GM21737 (cell line): ENCODE results near the gene NOL6.
"Not testable (repeated sequence)": the region's sequence is repeated elsewhere in the genome, so short reads cannot be mapped to it uniquely, and the experiment has no call there.

Experiments used
- ATAC-seq: cut with Tn5 transposase; IDR thresholded peaks from one replicate; pipeline ENCODE4 v1.9.1; 2021; ENCODE audit warnings: mild to moderate bottlenecking, moderate library complexity; ENCODE audit not compliant: unreplicated experiment

The NOL6 gene

GRCh38 chr9:33472171-33472880 lies 1.4 kb downstream of the NOL6 start:
- no peak for ATAC-seq

GRCh38 chr9:33471361-33471760 lies 2.4 kb downstream of the NOL6 start:
- no peak for ATAC-seq

- no peak for ATAC-seq
Measured at GRCh38 chr9:33469891-33470290, 3.8 kb downstream of the NOL6 start.

- no peak for ATAC-seq
Measured at GRCh38 chr9:33468797-33469621, 4.7 kb downstream of the NOL6 start.

GRCh38 chr9:33468215-33468730 lies 5.5 kb downstream of the NOL6 start:
- ATAC-seq = no peak

- ATAC-seq = no peak
Measured at GRCh38 chr9:33467526-33467925, 6.2 kb downstream of the NOL6 start.

- ATAC-seq = no peak
Measured at GRCh38 chr9:33466565-33467495, 6.9 kb downstream of the NOL6 start.

- no peak for ATAC-seq
Measured at GRCh38 chr9:33465596-33466564, 7.8 kb downstream of the NOL6 start.

- no peak for ATAC-seq
Measured at GRCh38 chr9:33465096-33465495, 8.6 kb downstream of the NOL6 start.

- no peak for ATAC-seq
Measured at GRCh38 chr9:33464045-33464636, 9.6 kb downstream of the NOL6 start.

- no peak for ATAC-seq
Measured at GRCh38 chr9:33463151-33463550, 10.6 kb downstream of the NOL6 start.

- no peak for ATAC-seq
Measured at GRCh38 chr9:33461492-33461891, 12.2 kb downstream of the NOL6 start.

GRCh38 chr9:33460854-33461253 lies 12.9 kb downstream of the NOL6 start:
- ATAC-seq = no peak

GRCh38 chr9:33459115-33459514 lies 14.6 kb downstream of the NOL6 start:
- ATAC-seq = no peak

- no peak for ATAC-seq
Measured at GRCh38 chr9:33458444-33458843, 15.3 kb downstream of the NOL6 start.

GRCh38 chr9:33455945-33456344 lies 17.8 kb downstream of the NOL6 start:
- ATAC-seq = no peak

- not testable (repeated sequence) for ATAC-seq
Measured at GRCh38 chr9:33455456-33455855, 18.3 kb downstream of the NOL6 start.

- not testable (repeated sequence) for ATAC-seq
Measured at GRCh38 chr9:33454661-33455026, 19.1 kb downstream of the NOL6 start.

GRCh38 chr9:33453999-33454660 lies 19.6 kb downstream of the NOL6 start:
- no peak for ATAC-seq
